ENCODE measurements around the gene CCDC192. TPM values are rescaled to one million over a fixed set of nuclear protein-coding genes. Genes with fewer than 3 reads are reported as not detected.

The CCDC192 gene
- total and polyA plus RNA-seq, 2 donors (not counting 3 experiments of a cell fraction or from before 2014, with no cell fraction given), result not detected

GRCh38 chr5:127969651-127970050 is 266.5 kb downstream of the CCDC192 start:
- no peak for TF ChIP-seq FOS (IDR thresholded peaks at IDR 0.05; ENCODE audit: borderline replicate concordance, insufficient read depth, low read length)
- no peak for TF ChIP-seq POLR2AphosphoS5 (IDR thresholded peaks at IDR 0.05; ENCODE audit: insufficient read depth, low read depth, low read length)
- TF ChIP-seq, protein P1, sequence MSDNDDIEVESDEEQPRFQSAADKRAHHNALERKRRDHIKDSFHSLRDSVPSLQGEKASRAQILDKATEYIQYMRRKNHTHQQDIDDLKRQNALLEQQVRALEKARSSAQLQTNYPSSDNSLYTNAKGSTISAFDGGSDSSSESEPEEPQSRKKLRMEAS (IDR thresholded peaks at IDR 0.05; ENCODE audit: insufficient read depth, insufficient read length), result no peak
- TF ChIP-seq JUN (IDR thresholded peaks at IDR 0.05; ENCODE audit: borderline replicate concordance, insufficient read depth, insufficient read length, low read depth), result no peak
- TF ChIP-seq GATA2 (IDR thresholded peaks at IDR 0.05; ENCODE audit: insufficient read depth, insufficient read length, low read depth, low read length), result no peak
- TF ChIP-seq, protein P2, sequence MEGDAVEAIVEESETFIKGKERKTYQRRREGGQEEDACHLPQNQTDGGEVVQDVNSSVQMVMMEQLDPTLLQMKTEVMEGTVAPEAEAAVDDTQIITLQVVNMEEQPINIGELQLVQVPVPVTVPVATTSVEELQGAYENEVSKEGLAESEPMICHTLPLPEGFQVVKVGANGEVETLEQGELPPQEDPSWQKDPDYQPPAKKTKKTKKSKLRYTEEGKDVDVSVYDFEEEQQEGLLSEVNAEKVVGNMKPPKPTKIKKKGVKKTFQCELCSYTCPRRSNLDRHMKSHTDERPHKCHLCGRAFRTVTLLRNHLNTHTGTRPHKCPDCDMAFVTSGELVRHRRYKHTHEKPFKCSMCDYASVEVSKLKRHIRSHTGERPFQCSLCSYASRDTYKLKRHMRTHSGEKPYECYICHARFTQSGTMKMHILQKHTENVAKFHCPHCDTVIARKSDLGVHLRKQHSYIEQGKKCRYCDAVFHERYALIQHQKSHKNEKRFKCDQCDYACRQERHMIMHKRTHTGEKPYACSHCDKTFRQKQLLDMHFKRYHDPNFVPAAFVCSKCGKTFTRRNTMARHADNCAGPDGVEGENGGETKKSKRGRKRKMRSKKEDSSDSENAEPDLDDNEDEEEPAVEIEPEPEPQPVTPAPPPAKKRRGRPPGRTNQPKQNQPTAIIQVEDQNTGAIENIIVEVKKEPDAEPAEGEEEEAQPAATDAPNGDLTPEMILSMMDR (IDR thresholded peaks at IDR 0.05; ENCODE audit: extremely low read depth in 1 of 2, insufficient read depth in 1 of 2, low read depth in 1 of 2, low read length in 2 of 2), result no peak
- TF ChIP-seq MYC (IDR thresholded peaks at IDR 0.05; ENCODE audit: low read depth, low read length), result no peak
- TF ChIP-seq EZH2 (IDR thresholded peaks at IDR 0.05; ENCODE audit: borderline replicate concordance, low read depth, low read length, severe bottlenecking), result no peak
- no peak for TF ChIP-seq POLR2A (IDR thresholded peaks at IDR 0.05; ENCODE audit: low read depth, low read length)
- Histone ChIP-seq H3K4me3 (replicated peaks in 1 of 3; ENCODE audit: insufficient read depth in 1 of 3, low read depth in 1 of 3, low read length in 3 of 3) (no peak overlapping the region), H4K20me1 (replicated peaks; ENCODE audit: control insufficient read depth, extremely low read depth, insufficient read depth, low read length) (no peaks in the 10 kb centered on the region), H3K79me2 (ENCODE audit: control insufficient read depth, insufficient read depth, low read length) (no peaks in the 10 kb centered on the region), H3K27ac (ENCODE audit: insufficient read depth, low read depth, low read length) (no peak overlapping the region), H3K36me3 (ENCODE audit: control insufficient read depth in 2 of 2, extremely low read depth in 1 of 2, insufficient read depth in 2 of 2, low read length in 2 of 2) (no peaks in the 10 kb centered on the region), H3K27me3 (ENCODE audit: control insufficient read depth in 2 of 2, insufficient read depth in 2 of 2, low read length in 2 of 2) (no peaks in the 10 kb centered on the region), H3K9me1 (replicated peaks; ENCODE audit: control insufficient read depth, extremely low read depth, insufficient read depth, low read length) (no peaks in the 10 kb centered on the region), H3K4me1 (ENCODE audit: control insufficient read depth, extremely low read depth, insufficient read depth, low read length) (no peaks in the 10 kb centered on the region), H2AFZ (ENCODE audit: low read depth, low read length) (no peak overlapping the region), H3K9me3 (replicated peaks; ENCODE audit: control insufficient read depth, insufficient read depth, low read length) (no peaks in the 10 kb centered on the region), H3K4me2 (ENCODE audit: insufficient read depth, low read length) (no peak overlapping the region), H3K9ac (replicated peaks; ENCODE audit: extremely low read depth, insufficient read depth, low read length) (no peak overlapping the region)
- FAIRE-seq (no peak), DNase-seq (ENCODE audit: low read depth, low spot score) (no peak)
- CTCF ChIA-PET, result no interaction called here
- no TSS peak for BruUV-seq (replicated peaks)
- dilution Hi-C loops (cut with MboI; ENCODE audit: extremely low pct_ligation_motif_present, low sequenced_read_pairs), result no loop called here
- intact Hi-C loops (cut with micrococcal nuclease), result no loop called here
- POLR2A ChIA-PET, result no interaction called here

All from endothelial cell of umbilical vein (primary cell).